Embryonic facial prominence (tissue), 1 donor: ENCODE data around the gene ATXN7L1.
"Not testable (repeated sequence)": the region's sequence is repeated elsewhere in the genome, so short reads cannot be mapped to it uniquely, and the experiment has no call there.

Source experiments
- DNase-seq: peaks from one replicate; pipeline ENCODE4 v3.0.0-alpha.2; 2016; ENCODE audit errors: extremely low spot score

ATXN7L1 gene

DNA sequence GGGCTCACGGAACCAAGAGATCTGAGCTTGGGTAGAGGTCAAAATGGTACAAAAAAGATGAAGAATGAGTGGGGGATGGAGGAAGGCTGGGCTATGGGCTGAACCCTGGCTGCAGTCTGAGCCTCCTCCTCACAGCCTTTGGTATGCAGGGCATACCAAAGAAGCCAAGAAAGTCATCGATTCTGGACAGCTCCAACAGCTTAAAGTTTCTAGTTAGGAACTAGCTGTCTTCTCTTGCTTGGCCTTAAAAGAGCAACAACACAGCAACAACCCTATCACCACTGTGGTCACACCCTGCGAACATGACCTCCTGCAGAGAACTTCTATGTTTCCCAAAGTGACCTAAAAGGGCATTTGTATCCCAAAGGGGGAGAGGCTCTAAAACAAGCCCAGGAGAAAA is 169.0 kb downstream of the ATXN7L1 start:
- no peak for DNase-seq

DNA sequence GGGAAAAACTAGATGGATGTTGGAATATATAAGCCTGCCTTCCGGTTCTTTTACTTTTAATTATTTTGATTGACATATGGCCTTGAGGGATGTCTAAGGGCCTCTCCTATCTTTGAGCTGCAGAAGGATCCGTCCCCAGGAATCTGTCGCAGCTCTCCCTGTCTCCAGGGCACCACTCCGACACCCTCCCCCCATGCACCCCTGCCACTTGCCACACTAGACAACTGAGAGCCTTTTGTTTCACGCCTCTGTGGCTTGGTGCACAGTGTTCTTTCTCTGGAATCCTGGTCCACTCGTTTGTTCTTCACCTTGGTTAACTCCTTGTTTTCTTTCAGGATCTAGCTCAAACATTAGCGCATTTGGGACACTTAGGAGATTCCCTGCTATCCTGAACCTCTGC is 171.0 kb downstream of the ATXN7L1 start:
- DNase-seq = no peak

DNA sequence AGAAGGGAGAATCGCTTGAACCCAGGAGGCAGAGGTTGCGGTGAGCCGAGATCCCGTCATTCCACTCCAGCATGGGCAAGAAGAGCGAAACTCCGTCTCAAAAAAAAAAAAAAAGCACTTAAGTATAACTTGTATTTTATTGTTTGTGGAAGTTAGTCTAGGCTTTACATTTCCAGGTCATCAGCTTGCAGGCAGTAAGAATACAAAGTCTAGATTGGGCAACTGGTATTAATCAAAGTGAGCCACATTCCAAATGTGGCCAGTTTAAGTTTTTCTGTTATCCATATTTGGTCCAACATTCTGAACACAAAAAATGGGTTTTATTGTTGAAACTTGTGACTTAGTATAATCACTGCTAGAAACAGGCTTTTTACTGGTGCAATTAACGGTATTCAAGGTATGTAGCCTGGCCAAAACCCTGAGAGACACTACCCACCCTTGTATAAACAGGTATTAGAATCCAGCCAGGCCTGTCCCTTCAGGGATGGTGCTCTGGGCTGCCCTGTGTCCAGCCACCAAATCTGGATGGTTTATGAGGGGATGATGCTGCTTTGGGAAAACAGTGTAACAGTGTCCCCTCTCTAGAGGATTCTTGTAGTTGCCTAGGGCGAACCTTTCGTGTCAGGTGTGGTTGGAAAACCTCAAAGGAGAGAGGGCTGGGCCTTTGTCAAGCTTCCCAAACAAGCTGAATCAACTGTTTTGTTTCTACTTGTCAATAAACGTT is 173.0 kb downstream of the ATXN7L1 start:
- no peak for DNase-seq

DNA sequence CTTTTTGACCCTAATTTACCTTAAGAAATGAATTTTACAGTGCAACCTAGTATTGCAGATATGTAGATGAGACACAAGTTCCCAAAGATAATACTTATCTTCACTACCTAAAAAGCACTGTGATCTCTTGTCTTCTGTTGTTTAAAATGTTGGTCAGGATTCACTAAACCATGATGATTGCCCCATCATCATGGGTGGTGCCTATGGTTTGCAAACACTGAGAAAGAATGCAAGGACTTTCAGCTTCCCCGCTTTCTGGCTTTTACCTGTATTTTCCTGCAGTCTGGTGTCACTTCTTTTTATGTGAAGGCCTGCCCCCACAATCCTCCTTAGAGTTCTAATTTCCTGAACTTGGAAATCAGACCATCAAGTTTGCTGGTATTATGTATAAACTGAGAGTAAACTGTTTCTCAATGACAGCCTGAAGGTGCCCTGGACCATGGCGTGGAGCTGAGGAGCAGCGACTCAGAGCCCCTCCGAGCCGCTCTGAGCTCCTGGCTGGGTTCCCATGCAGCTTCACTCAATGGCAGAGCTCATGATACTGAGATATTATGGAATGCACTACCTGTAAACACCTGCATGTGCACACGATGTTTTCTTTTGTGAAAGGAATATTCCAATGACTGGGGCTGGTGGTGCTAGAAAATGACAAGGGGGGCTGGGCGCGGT is 176.7 kb downstream of the ATXN7L1 start:
- DNase-seq = no peak

- DNase-seq = no peak
These were observed 177.9 kb downstream of the ATXN7L1 start for GRCh38 chr7:105698531-105698930.

- DNase-seq = no peak
These were observed 178.6 kb downstream of the ATXN7L1 start for GRCh38 chr7:105697753-105698152.

- DNase-seq = not testable (repeated sequence)
These were observed 179.2 kb downstream of the ATXN7L1 start for GRCh38 chr7:105697169-105697568.

- no peak for DNase-seq
These were observed 182.8 kb downstream of the ATXN7L1 start for GRCh38 chr7:105693576-105693975.

- DNase-seq = no peak
These were observed 184.5 kb downstream of the ATXN7L1 start for GRCh38 chr7:105691680-105692564.

- peak; percentile 15 for DNase-seq
These were observed 185.2 kb downstream of the ATXN7L1 start for GRCh38 chr7:105691082-105691679.

- no peak for DNase-seq
These were observed 186.0 kb downstream of the ATXN7L1 start for GRCh38 chr7:105690325-105690945.

DNA sequence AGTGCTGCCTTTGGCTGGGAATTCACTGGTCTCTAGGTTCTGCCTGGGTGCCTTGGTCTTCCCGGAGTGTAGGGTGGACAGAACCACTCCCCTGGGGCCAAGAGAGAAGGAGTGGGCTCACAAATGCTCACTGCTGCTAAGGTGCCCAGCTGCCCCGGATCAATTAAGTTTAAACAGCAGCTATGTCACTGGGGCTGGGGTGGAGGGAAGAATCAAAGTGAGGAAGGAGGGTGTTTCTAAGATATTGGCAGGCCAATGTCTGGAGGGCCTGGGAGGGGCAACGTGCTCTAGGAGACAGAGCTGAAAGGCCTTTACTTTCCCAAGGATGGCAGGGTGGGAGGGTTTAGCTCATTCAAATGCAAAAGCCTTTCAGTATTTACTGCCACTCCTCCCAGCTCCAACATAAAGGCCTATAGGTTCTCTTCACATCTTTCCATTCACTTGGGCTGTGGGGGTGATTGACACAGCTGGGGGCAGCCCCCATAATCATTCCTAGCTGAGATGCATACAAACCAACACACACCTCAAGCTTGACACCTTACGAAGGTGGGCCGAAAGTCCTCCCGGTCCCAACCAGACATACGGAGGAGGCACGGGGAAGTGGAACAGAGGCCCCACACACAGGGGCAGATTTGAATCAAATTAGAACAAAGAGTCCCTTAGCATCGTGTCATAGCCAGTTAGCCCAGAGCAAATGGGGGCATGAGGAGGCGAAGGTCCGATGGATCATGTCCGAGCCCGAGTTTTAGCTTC is 187.2 kb downstream of the ATXN7L1 start:
- no peak for DNase-seq

DNA sequence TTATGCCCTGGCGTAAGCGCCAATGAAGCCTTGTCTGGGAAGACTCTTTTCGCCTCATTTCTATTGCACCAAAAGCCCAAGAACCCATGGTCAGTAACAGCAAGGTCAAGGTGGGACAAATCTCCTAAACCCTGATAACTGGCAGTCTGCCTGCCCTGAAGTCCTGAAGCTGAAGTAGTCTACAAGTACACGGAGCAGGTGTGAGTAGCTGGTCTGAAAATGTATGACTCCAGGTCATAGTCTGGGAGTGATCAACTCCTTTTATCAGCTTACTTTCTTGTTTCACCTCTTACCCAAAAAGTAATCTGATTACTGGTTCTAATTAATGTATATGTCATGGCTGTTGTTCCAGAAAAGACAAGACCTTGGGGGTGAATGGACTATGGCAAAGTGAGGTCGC is 187.8 kb downstream of the ATXN7L1 start:
- DNase-seq = no peak

DNA sequence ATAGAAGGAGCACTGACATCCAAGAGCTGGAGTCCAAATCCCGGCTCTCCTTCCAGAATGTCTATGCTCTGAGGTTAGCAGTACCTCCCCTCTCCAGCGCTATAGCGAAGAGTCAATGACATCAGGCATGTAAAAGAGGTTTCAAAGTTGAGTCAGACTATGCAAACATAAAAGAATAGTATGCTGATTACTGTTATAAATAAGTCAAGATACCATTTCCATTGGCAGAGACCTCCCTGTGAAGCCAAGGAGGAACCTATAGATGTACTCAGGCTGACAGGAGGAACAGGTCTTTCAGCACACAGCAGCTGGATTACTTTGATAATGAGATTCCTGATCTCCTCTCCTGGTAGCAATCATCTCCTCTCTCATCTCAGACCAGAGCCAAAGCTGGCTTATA is 191.2 kb downstream of the ATXN7L1 start:
- DNase-seq = no peak

DNA sequence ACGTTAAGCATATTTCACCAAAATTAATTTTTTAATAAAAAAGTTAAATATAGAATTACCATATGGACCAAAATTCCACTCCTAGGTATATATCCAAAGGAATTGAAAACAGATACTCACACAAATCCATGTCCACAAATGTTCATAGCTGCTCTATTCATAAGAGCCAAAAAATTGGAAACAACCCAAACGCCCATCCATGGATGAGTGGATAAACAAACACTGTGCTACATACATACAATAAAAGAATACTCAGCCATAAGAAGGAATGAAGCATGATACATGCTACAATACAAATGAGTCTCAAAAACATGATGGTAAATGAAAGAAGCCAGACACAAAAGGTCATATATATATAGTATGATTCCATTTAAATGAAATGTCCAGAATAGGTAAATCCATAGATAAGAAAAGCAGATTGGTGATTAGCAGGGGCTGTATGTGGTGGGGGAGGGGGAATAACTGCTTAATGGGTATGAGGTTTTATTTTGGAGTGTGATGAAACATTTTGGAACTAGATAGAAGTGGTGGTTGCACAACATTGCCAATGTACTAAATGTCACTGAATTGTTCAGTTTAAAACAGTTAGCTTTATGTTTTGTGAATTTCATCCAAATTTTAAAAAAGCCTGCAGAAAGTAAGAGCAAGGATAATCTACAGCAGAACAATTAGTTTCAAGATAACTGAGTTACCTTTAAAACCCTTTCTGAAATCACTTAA is 193.9 kb downstream of the ATXN7L1 start:
- DNase-seq = no peak

DNA sequence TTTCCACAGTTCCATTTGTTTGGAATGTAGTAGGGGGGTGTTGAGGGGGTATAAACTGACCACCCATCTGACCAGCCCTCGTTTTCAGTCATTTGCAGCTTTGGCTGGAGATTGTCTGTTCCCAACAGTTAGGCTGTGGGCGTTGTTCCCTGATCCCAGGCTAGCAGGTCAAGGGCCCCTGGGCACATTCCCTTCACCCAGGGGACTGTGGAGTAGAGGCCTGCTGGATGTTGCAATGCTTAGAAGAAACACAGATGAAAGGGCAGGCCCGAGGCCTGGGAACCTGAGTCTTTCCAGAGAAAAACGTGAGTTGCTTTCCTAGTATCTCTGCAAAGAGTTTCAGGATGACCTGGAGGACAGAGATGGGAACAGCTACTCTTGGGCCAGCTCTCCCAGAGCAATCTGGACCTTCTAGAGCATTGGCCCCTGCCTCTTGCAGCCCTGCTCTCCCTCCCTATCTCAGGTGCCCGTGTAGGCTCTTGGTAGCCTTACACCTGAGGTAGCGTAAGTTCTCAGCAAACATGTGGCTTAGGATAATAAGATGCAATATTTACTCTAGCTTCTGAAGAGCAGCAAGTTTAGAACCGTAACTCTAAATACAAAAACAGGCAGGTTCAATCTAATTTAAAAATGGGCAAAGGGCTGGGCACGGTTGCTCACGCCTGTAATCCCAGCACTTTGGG is 195.8 kb downstream of the ATXN7L1 start:
- no peak for DNase-seq

DNA sequence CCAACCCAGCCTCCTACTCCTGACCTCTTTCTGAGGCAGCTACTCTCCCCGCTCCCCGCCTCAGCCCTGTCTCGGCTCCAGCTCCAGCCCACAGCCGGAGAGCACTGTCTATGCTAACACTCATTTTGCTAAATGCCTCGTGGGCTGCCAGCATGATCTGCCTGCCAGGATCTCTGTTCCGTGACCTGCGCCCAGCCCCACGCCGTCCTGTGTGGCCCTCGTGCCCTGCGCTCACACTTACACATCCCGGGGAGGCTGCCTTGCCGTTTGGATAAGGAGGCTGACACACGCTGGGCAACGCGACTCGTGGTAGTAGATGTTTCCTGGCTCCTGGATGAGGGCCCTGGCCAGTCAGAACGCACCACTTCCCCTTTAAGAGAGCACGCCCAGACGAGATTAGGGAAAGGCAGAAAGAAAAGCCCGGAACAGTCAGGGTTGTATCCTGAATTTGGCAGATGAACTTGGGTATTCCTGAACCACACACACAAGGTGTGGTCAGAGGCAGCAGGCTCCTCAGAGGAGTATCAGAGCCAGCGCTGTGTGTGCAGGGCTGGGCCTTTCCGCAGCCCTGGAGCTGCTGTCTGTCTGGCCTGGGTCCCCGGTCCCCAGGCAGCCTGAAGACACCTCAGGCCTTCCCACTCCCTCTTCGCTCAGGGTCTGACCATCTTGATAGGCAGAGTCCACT is 197.4 kb downstream of the ATXN7L1 start:
- DNase-seq = no peak

- DNase-seq = no peak
These were observed 198.4 kb downstream of the ATXN7L1 start for GRCh38 chr7:105677817-105678573.
